GM12891 (cell line): ENCODE results near the gene LMNA.
A peak's percentile ranks its signal among the peaks of the same experiment; 100 is the strongest.

Experiments
- DNase-seq: peaks from one replicate; pipeline ENCODE4 v3.0.0; 2011; ENCODE audit warnings: low spot score; ENCODE audit not compliant: insufficient read length
- FAIRE-seq: peaks from 2 replicates; lab custom pipeline; 2011; peaks lifted over from hg19 to GRCh38; lab: Jason Lieb, UNC
- PAX5 ChIP-seq: IDR thresholded peaks from 2 replicates; pipeline ENCODE4 v1.6.1; 2011; ENCODE audit warnings: low read length, moderate library complexity, mild to moderate bottlenecking; ENCODE audit not compliant: insufficient read depth, severe bottlenecking
- POLR2A ChIP-seq: IDR thresholded peaks from 2 replicates; pipeline ENCODE4 v1.6.1; 2011; ENCODE audit warnings: low read depth, low read length, control low read depth
- POLR2AphosphoS5 ChIP-seq: IDR thresholded peaks from 2 replicates; pipeline ENCODE4 v1.6.1; 2011; ENCODE audit warnings: low read depth, low read length, control low read depth
- POU2F2 ChIP-seq: IDR thresholded peaks from 2 replicates; pipeline ENCODE4 v1.6.1; 2011; ENCODE audit warnings: low read depth, mild to moderate bottlenecking, control low read depth, low read length, moderate library complexity
- SPI1 ChIP-seq: IDR thresholded peaks from 2 replicates; pipeline ENCODE4 v1.6.1; 2011; ENCODE audit warnings: low read depth, low read length, control low read depth
- TAF1 ChIP-seq: IDR thresholded peaks from 2 replicates; pipeline ENCODE4 v1.6.1; 2011; ENCODE audit warnings: low read depth, low read length, control low read depth

The LMNA gene

GRCh38 chr1:156154317-156154749, 39.8 kb downstream of the LMNA start:
- TF ChIP-seq PAX5 (no peak), TAF1 (no peak), POU2F2 (no peak), SPI1 (no peak), POLR2A (no peak), POLR2AphosphoS5 (no peak)
- peak; percentile 95 for FAIRE-seq
- peak; percentile 71 for DNase-seq

GRCh38 chr1:156155756-156156510, 41.4 kb downstream of the LMNA start:
- DNase-seq (no peak), FAIRE-seq (peak; percentile 64)
- no peak for TF ChIP-seq POLR2A
- TF ChIP-seq SPI1: no peak
- no peak for TF ChIP-seq PAX5
- TF ChIP-seq TAF1: no peak
- TF ChIP-seq POU2F2: no peak
- no peak for TF ChIP-seq POLR2AphosphoS5

GRCh38 chr1:156157506-156157905, 43.0 kb downstream of the LMNA start:
- no peak for DNase-seq
- TF ChIP-seq TAF1: no peak
- no peak for TF ChIP-seq PAX5
- no peak for TF ChIP-seq POU2F2
- no peak for TF ChIP-seq POLR2AphosphoS5
- TF ChIP-seq POLR2A: no peak
- TF ChIP-seq SPI1: no peak
- peak; percentile 86 for FAIRE-seq

GRCh38 chr1:156157966-156158365, 43.5 kb downstream of the LMNA start:
- TF ChIP-seq POLR2AphosphoS5: no peak
- TF ChIP-seq TAF1: no peak
- no peak for TF ChIP-seq POLR2A
- no peak for TF ChIP-seq SPI1
- no peak for TF ChIP-seq POU2F2
- no peak for TF ChIP-seq PAX5
- no peak for DNase-seq
- no peak for FAIRE-seq

- peak; percentile 5 for FAIRE-seq
- TF ChIP-seq POLR2AphosphoS5 (no peak), POLR2A (no peak), POU2F2 (no peak), SPI1 (no peak), PAX5 (no peak), TAF1 (no peak)
These were observed 45.7 kb downstream of the LMNA start for GRCh38 chr1:156160000-156160742.

GRCh38 chr1:156160743-156161171, 46.2 kb downstream of the LMNA start:
- FAIRE-seq (peak; percentile 33), DNase-seq (no peak)
- TF ChIP-seq POLR2A (no peak), POU2F2 (no peak), TAF1 (no peak), POLR2AphosphoS5 (no peak), SPI1 (no peak)

More at GRCh38 chr1:156160000-156160742, 45.7 kb downstream of the LMNA start:
- no peak for DNase-seq

- FAIRE-seq (no peak), DNase-seq (no peak)
- no peak for TF ChIP-seq PAX5
- no peak for TF ChIP-seq POLR2A
- no peak for TF ChIP-seq POLR2AphosphoS5
- no peak for TF ChIP-seq POU2F2
- no peak for TF ChIP-seq SPI1
These were observed 48.0 kb downstream of the LMNA start for GRCh38 chr1:156162430-156163037.

GRCh38 chr1:156163712-156164111, 49.2 kb downstream of the LMNA start:
- FAIRE-seq: no peak
- TF ChIP-seq POU2F2 (no peak), TAF1 (no peak), SPI1 (no peak), PAX5 (no peak), POLR2AphosphoS5 (no peak), POLR2A (no peak)
- no peak for DNase-seq

- TF ChIP-seq SPI1: no peak
- no peak for TF ChIP-seq POLR2A
- no peak for TF ChIP-seq TAF1
- no peak for TF ChIP-seq POU2F2
- TF ChIP-seq PAX5: no peak
- no peak for TF ChIP-seq POLR2AphosphoS5
- FAIRE-seq (no peak), DNase-seq (no peak)
These were observed 49.8 kb downstream of the LMNA start for GRCh38 chr1:156164125-156164831.
